MM.1S (cell line): ENCODE measurements around the gene CFD.

Source experiments
- DNase-seq: peaks from one replicate; pipeline ENCODE4 v3.0.0-alpha.2; 2015
- H2AFZ ChIP-seq: fragments of 300-600 bp; sonication (generic); 2 replicates; pipeline ENCODE4 v1.6.0; 2016; ENCODE audit warnings: antibody characterized with exemption, low read length
- H3F3A ChIP-seq: fragments of 300-600 bp; sonication (generic); 2 replicates; pipeline ENCODE4 v1.6.1; 2016; ENCODE audit warnings: mild to moderate bottlenecking, antibody characterized with exemption, low read length, moderate library complexity, mixed read lengths; ENCODE audit not compliant: insufficient read depth
- H3K27ac ChIP-seq: fragments of 300-600 bp; sonication (generic); 2 replicates; pipeline ENCODE4 v1.5.1; 2016; ENCODE audit warnings: mild to moderate bottlenecking, low read length
- H3K27me3 ChIP-seq: fragments of 300-600 bp; sonication (generic); replicated peaks from 2 replicates; pipeline ENCODE4 v1.6.0; 2016; ENCODE audit warnings: low read length; ENCODE audit not compliant: insufficient read depth
- H3K36me3 ChIP-seq: fragments of 300-600 bp; sonication (generic); replicated peaks from 2 replicates; pipeline ENCODE4 v1.6.1; 2016; ENCODE audit warnings: mild to moderate bottlenecking, low read length, mixed read lengths; ENCODE audit not compliant: insufficient read depth
- H3K4me1 ChIP-seq: fragments of 300-600 bp; sonication (generic); 2 replicates; pipeline ENCODE4 v1.6.1; 2016; ENCODE audit warnings: low read length, mixed read lengths
- H3K4me2 ChIP-seq: fragments of 300-600 bp; sonication (generic); 2 replicates; pipeline ENCODE4 v1.6.0; 2016; ENCODE audit warnings: low read depth, low read length
- H3K4me3 ChIP-seq: fragments of 300-600 bp; sonication (generic); 2 replicates; pipeline ENCODE4 v1.5.1; 2016; ENCODE audit warnings: low read length, mixed read lengths
- H3K79me2 ChIP-seq: fragments of 300-600 bp; sonication (generic); 2 replicates; pipeline ENCODE4 v1.6.1; 2016; ENCODE audit warnings: mixed run types, low read length, mixed read lengths
- H3K9ac ChIP-seq: fragments of 300-600 bp; sonication (generic); 2 replicates; pipeline ENCODE4 v1.6.1; 2016; ENCODE audit warnings: low read length, mixed read lengths
- H3K9me2 ChIP-seq: fragments of 300-600 bp; sonication (generic); replicated peaks from 2 replicates; pipeline ENCODE4 v1.6.1; 2016; ENCODE audit warnings: mild to moderate bottlenecking, low read length, mixed read lengths; ENCODE audit not compliant: insufficient read depth
- H3K9me3 ChIP-seq: fragments of 300-600 bp; sonication (generic); replicated peaks from 2 replicates; pipeline ENCODE4 v1.6.1; 2016; ENCODE audit warnings: mild to moderate bottlenecking, low read length, mixed read lengths; ENCODE audit not compliant: insufficient read depth
- H4K20me1 ChIP-seq: fragments of 300-600 bp; sonication (generic); 2 replicates; pipeline ENCODE4 v1.6.1; 2016; ENCODE audit warnings: mild to moderate bottlenecking, low read length, moderate library complexity, mixed read lengths; ENCODE audit not compliant: insufficient read depth
- CTCF ChIP-seq: fragments of 300-600 bp; sonication (generic); IDR thresholded peaks from 2 replicates; pipeline ENCODE4 v1.5.1; 2016; ENCODE audit warnings: antibody characterized with exemption, low read length, mixed read lengths
- EZH2 ChIP-seq: fragments of 300-600 bp; sonication (generic); optimal IDR thresholded peaks from 2 replicates; pipeline ENCODE3; 2017; ENCODE audit warnings: low read depth, mild to moderate bottlenecking, antibody characterized with exemption, low read length, mixed read lengths
- EZH2phosphoT487 ChIP-seq: fragments of 300-600 bp; sonication (generic); IDR thresholded peaks from 2 replicates; pipeline ENCODE4 v1.6.1; 2018; ENCODE audit warnings: antibody characterized with exemption, low read length

CFD gene

GRCh38 chr19:866769-867300 lies 7.4 kb downstream of the CFD start:
- Histone ChIP-seq H3K36me3 (no peaks in the 10 kb centered on the region), H3K4me1 (peaks cover 5% of the 10 kb centered on the region), H3K27me3 (peaks cover under 1% of the 10 kb centered on the region; the same call in 1 of the 2 replicates), H3K4me3 (no peak overlapping the region), H3K9me3 (no peaks in the 10 kb centered on the region), H2AFZ (no peak overlapping the region), H3K4me2 (no peak overlapping the region), H3F3A (peaks cover 7% of the 10 kb centered on the region; the same call in 1 of the 2 replicates), H3K9ac (no peak overlapping the region), H3K79me2 (no peaks in the 10 kb centered on the region), H4K20me1 (0 out of 2 replicates have a peak, but pooled peaks cover 3% of the 10 kb centered on the region), H3K27ac (no peak overlapping the region), H3K9me2 (no peaks in the 10 kb centered on the region)
- DNase-seq = no peak
- no peak for TF ChIP-seq EZH2phosphoT487
- no peak for TF ChIP-seq CTCF
- no peak for TF ChIP-seq EZH2

GRCh38 chr19:867301-867793 lies 7.9 kb downstream of the CFD start:
- Histone ChIP-seq H3K9me3 (no peaks in the 10 kb centered on the region), H3K4me2 (no peak overlapping the region), H3K4me1 (peaks cover 10% of the 10 kb centered on the region), H3K27me3 (no peaks in the 10 kb centered on the region), H3K79me2 (no peaks in the 10 kb centered on the region), H4K20me1 (0 out of 2 replicates have a peak, but pooled peaks cover 3% of the 10 kb centered on the region), H3K9me2 (no peaks in the 10 kb centered on the region), H3K4me3 (no peak overlapping the region), H2AFZ (no peak overlapping the region), H3K36me3 (no peaks in the 10 kb centered on the region), H3K9ac (no peak overlapping the region), H3K27ac (no peak overlapping the region), H3F3A (peaks cover 11% of the 10 kb centered on the region)
- no peak for DNase-seq
- TF ChIP-seq EZH2phosphoT487 (no peak), CTCF (no peak), EZH2 (no peak)

GRCh38 chr19:867855-868457 lies 8.5 kb downstream of the CFD start:
- Histone ChIP-seq H3K79me2 (no peaks in the 10 kb centered on the region), H3K9ac (no peak overlapping the region), H3K9me3 (no peaks in the 10 kb centered on the region), H3K4me2 (no peak overlapping the region), H3K27me3 (no peaks in the 10 kb centered on the region), H3K4me3 (no peak overlapping the region), H2AFZ (no peak overlapping the region), H3K36me3 (no peaks in the 10 kb centered on the region), H3K27ac (no peak overlapping the region), H3K9me2 (no peaks in the 10 kb centered on the region), H3K4me1 (peaks cover 10% of the 10 kb centered on the region), H4K20me1 (0 out of 2 replicates have a peak, but pooled peaks cover 3% of the 10 kb centered on the region), H3F3A (peaks cover 14% of the 10 kb centered on the region)
- DNase-seq = no peak
- no peak for TF ChIP-seq EZH2phosphoT487
- TF ChIP-seq CTCF = no peak
- no peak for TF ChIP-seq EZH2
